CD14-positive monocyte (primary cell): ENCODE data around the gene LY86. TPM values are rescaled to one million over a fixed set of nuclear protein-coding genes. Genes with fewer than 3 reads are reported as not detected.
A peak's percentile ranks its signal among the peaks of the same experiment; 100 is the strongest.

ENCODE experiments used
- DNase-seq, 3 donors: peaks; one replicate each; pipeline ENCODE4 v3.0.0-alpha.2; 2011 to 2022
- H2AFZ ChIP-seq: 2 replicates; pipeline ENCODE4 v1.6.0; 2012; ENCODE audit warnings: mild to moderate bottlenecking, low read depth, low read length, inconsistent platforms; ENCODE audit not compliant: insufficient read depth, poor library complexity, severe bottlenecking
- H3K27ac ChIP-seq, 2 donors: 1 replicate in 1 of 2; 2 replicates in 1 of 2; pipeline ENCODE4 v1.5.1; 2012 to 2013; ENCODE audit warnings: low read length in 2 of 2, control low read depth in 1 of 2, inconsistent platforms in 1 of 2, low read depth in 1 of 2, mild to moderate bottlenecking in 1 of 2
- H3K27me3 ChIP-seq, 2 donors: one replicate each; pipeline versions ENCODE4 v1.6.0 to v1.6.1; 2011 to 2013; ENCODE audit warnings: low read length in 2 of 2; ENCODE audit not compliant: control insufficient read depth in 2 of 2, insufficient read depth in 2 of 2
- H3K36me3 ChIP-seq, 2 donors: replicated peaks in 1 of 2; 1 replicate in 1 of 2; 2 replicates in 1 of 2; pipeline versions ENCODE4 v1.5.1 to v1.6.1; 2012 to 2013; ENCODE audit warnings: low read length in 2 of 2, control low read depth in 1 of 2, inconsistent platforms in 1 of 2, mild to moderate bottlenecking in 1 of 2; ENCODE audit not compliant: insufficient read depth in 2 of 2, control insufficient read depth in 1 of 2
- H3K4me1 ChIP-seq, 2 donors: 1 replicate in 1 of 2; 2 replicates in 1 of 2; pipeline versions ENCODE4 v1.5.1 to v1.6.1; 2012 to 2013; ENCODE audit warnings: low read length in 2 of 2, control low read depth in 1 of 2, inconsistent platforms in 1 of 2, mild to moderate bottlenecking in 1 of 2, moderate library complexity in 1 of 2; ENCODE audit not compliant: insufficient read depth in 2 of 2, control insufficient read depth in 1 of 2
- H3K4me2 ChIP-seq: replicated peaks from 2 replicates; pipeline ENCODE3; 2012; ENCODE audit warnings: low read length, moderate library complexity, mild to moderate bottlenecking; ENCODE audit not compliant: poor library complexity, severe bottlenecking; ENCODE audit errors: extremely low read depth
- H3K4me3 ChIP-seq, 3 experiments: fragments of 200-600 bp in 1 of 3; sonication (generic) in 1 of 3; replicated peaks in 1 of 3; 1 replicate in 2 of 3; 2 replicates in 1 of 3; pipeline ENCODE4 v1.5.1; 2011 to 2013; ENCODE audit warnings: low read length in 3 of 3, mild to moderate bottlenecking in 3 of 3, control low read depth in 2 of 3, low read depth in 2 of 3, inconsistent platforms in 1 of 3, moderate library complexity in 1 of 3
- H3K79me2 ChIP-seq: 2 replicates; pipeline ENCODE4 v1.6.0; 2012; ENCODE audit warnings: mild to moderate bottlenecking, control low read depth, inconsistent platforms, low read length, moderate library complexity; ENCODE audit not compliant: insufficient read depth
- H3K9ac ChIP-seq: 2 replicates; pipeline ENCODE4 v1.6.0; 2017; ENCODE audit warnings: low read length, mild to moderate bottlenecking; ENCODE audit not compliant: insufficient read depth, poor library complexity, severe bottlenecking
- H3K9me3 ChIP-seq, 2 donors: replicated peaks in 1 of 2; 1 replicate in 1 of 2; 2 replicates in 1 of 2; pipeline versions ENCODE4 v1.5.1 to v1.6.1; 2012 to 2013; ENCODE audit warnings: low read length in 2 of 2, control low read depth in 1 of 2; ENCODE audit not compliant: control insufficient read depth in 1 of 2, insufficient read depth in 1 of 2
- H4K20me1 ChIP-seq: 2 replicates; pipeline ENCODE4 v1.6.0; 2012; ENCODE audit warnings: mild to moderate bottlenecking, low read length, control low read depth, moderate library complexity; ENCODE audit not compliant: insufficient read depth
- H3K27ac Mint-ChIP-seq, 7 donors: one replicate each; pipeline ENCODE4 v1.8.0; 2020; ENCODE audit warnings: mild to moderate bottlenecking in 7 of 7, mixed read lengths in 7 of 7, moderate library complexity in 6 of 7, inconsistent platforms in 2 of 7
- H3K27me3 Mint-ChIP-seq, 3 donors: one replicate each; pipeline ENCODE4 v1.8.0; 2021 to 2022; ENCODE audit warnings: low read depth in 3 of 3, mild to moderate bottlenecking in 3 of 3, mixed read lengths in 3 of 3, moderate library complexity in 3 of 3, inconsistent platforms in 1 of 3
- H3K36me3 Mint-ChIP-seq, 2 donors: one replicate each; pipeline ENCODE4 v1.8.0; 2020; ENCODE audit warnings: mixed read lengths in 2 of 2, inconsistent platforms in 1 of 2, mild to moderate bottlenecking in 1 of 2
- H3K4me1 Mint-ChIP-seq: one replicate; pipeline ENCODE4 v1.8.0; 2020; ENCODE audit warnings: mild to moderate bottlenecking, mixed read lengths
- H3K4me3 Mint-ChIP-seq, 2 donors: one replicate each; pipeline ENCODE4 v1.8.0; 2020; ENCODE audit warnings: mild to moderate bottlenecking in 2 of 2, mixed read lengths in 2 of 2, moderate library complexity in 1 of 2
- H3K9me3 Mint-ChIP-seq, 7 donors: one replicate each; pipeline ENCODE4 v1.8.0; 2020 to 2022; ENCODE audit warnings: mixed read lengths in 7 of 7, mild to moderate bottlenecking in 6 of 7, moderate library complexity in 6 of 7, inconsistent platforms in 2 of 7
- CTCF ChIP-seq: fragments of 200-600 bp; IDR thresholded peaks from one replicate; pipeline ENCODE4 v1.8.0; 2022; ENCODE audit warnings: antibody characterized with exemption, mild to moderate bottlenecking
- WGBS: methylation state at CpG from one replicate; pipeline ENCODE4 v1.1.5; 2013; ENCODE audit warnings: missing lambda C conversion rate; ENCODE audit not compliant: insufficient coverage; 5-methylcytosine and 5-hydroxymethylcytosine counted together
- intact Hi-C, 2 donors: fragments of 100-400 bp; cut with micrococcal nuclease; formaldehyde crosslinking; loops; one replicate each; pipeline versions ENCODE4 v1.15.0 to v1.15.1; 2023
- polyA plus RNA-seq, 3 donors: library from polyadenylated mRNA; depleted of rRNA in 1 of 3; unstranded in 2 of 3; stranded (reverse) in 1 of 3; fragments of 300-500 nt in 2 of 3; fragments of >200 nt in 1 of 3; fragmentation: Illumina TruSeq in 2 of 3; gene quantifications; 1 replicate in 2 of 3; 2 replicates in 1 of 3; pipeline ENCODE4 v1.2.3, GENCODE V29; 2012 to 2021

The LY86 gene
- polyA plus RNA-seq, 3 donors = 166 to 609 (median 454) TPM

- DNase-seq = peak in 2 of 3 donors; percentile 42 to 66
- intact Hi-C loops = loop anchor here (10.0 kb wide), 2 partner anchors 49 to 389 kb away; no protein-coding TSS in a partner anchor
- Histone ChIP-seq H3K9me3 (peaks cover 4 to 8% of the 10 kb centered on the region in 2 donors), H2AFZ (no peak overlapping the region), H3K36me3 (no peaks in the 10 kb centered on the region), H3K4me2 (peak overlapping the region; percentile 46), H3K27ac (peak overlapping the region; percentile 65 to 81), H3K4me1 (peaks cover 63 to 72% of the 10 kb centered on the region in 2 donors), H3K9ac (peak overlapping the region; percentile 49), H3K4me3 (peak overlapping the region in 1 of 3 experiments; percentile 35), H3K79me2 (no peaks in the 10 kb centered on the region), H3K27me3 (no peaks in the 10 kb centered on the region), H4K20me1 (no peaks in the 10 kb centered on the region)
- no peak for TF ChIP-seq CTCF
- peaks cover 6 to 9% of the 10 kb centered on the region in 2 donors for H3K36me3 Mint-ChIP-seq
- H3K4me1 Mint-ChIP-seq = peaks cover 66% of the 10 kb centered on the region
- H3K4me3 Mint-ChIP-seq = no peak overlapping the region
- H3K27ac Mint-ChIP-seq = peak overlapping the region; percentile 72 to 91 (median 88)
- peaks cover 0 to 12% (median 9%) of the 10 kb centered on the region in 7 donors for H3K9me3 Mint-ChIP-seq
- 27% methylated on average over 2 of the region's 6 CpGs for WGBS
- no peaks in the 10 kb centered on the region for H3K27me3 Mint-ChIP-seq
These were observed 107.2 kb downstream of the LY86 start for GRCh38 chr6:6695625-6696276.

- no peaks in the 10 kb centered on the region for H3K27me3 Mint-ChIP-seq
- peaks cover 78% of the 10 kb centered on the region for H3K4me1 Mint-ChIP-seq
- Histone ChIP-seq H3K27ac (peak overlapping the region; percentile 1 to 81), H3K4me1 (peaks cover 74 to 85% of the 10 kb centered on the region in 2 donors), H3K4me3 (no peak overlapping the region), H3K79me2 (no peaks in the 10 kb centered on the region), H3K4me2 (no peak overlapping the region), H3K36me3 (no peaks in the 10 kb centered on the region), H2AFZ (peak overlapping the region; percentile 41), H4K20me1 (no peaks in the 10 kb centered on the region), H3K9ac (no peak overlapping the region), H3K9me3 (no peaks in the 10 kb centered on the region), H3K27me3 (no peaks in the 10 kb centered on the region)
- intact Hi-C loops = loop anchor here (10.0 kb wide), 2 partner anchors 48 to 388 kb away; no protein-coding TSS in a partner anchor
- 32% methylated on average over 6 of the region's 9 CpGs for WGBS
- DNase-seq = peak; percentile 66 to 84 (median 81)
- H3K9me3 Mint-ChIP-seq = peaks cover 0 to under 1% (median 0%) of the 10 kb centered on the region in 7 donors
- H3K27ac Mint-ChIP-seq = peak overlapping the region; percentile 33 to 91 (median 78)
- H3K36me3 Mint-ChIP-seq = peaks cover 3 to 6% of the 10 kb centered on the region in 2 donors
- TF ChIP-seq CTCF = peak; percentile 80
- H3K4me3 Mint-ChIP-seq = no peak overlapping the region
These were observed 108.5 kb downstream of the LY86 start for GRCh38 chr6:6696867-6697531.
